NCI-H82 treated with DMSO at 0.1 percent for 48 hours (cell line): ENCODE results near the gene NRCAM.

ENCODE experiments used
- DNase-seq: peaks from one replicate; lab custom pipeline; 2025; ENCODE audit not compliant: unreplicated experiment; lab: John Stamatoyannopoulos, UW

The NRCAM gene

GRCh38 chr7:108167460-108167859 lies 288.8 kb downstream of the NRCAM start:
- DNase-seq, result no peak

- DNase-seq, result no peak
Observed at GRCh38 chr7:108166687-108167086, 289.5 kb downstream of the NRCAM start.

- DNase-seq, result no peak
Observed at GRCh38 chr7:108165723-108166122, 290.5 kb downstream of the NRCAM start.

- no peak for DNase-seq
Observed at GRCh38 chr7:108164946-108165345, 291.3 kb downstream of the NRCAM start.

GRCh38 chr7:108164342-108164741 lies 291.9 kb downstream of the NRCAM start:
- no peak for DNase-seq

- no peak for DNase-seq
Observed at GRCh38 chr7:108158776-108159175, 297.5 kb downstream of the NRCAM start.

GRCh38 chr7:108157606-108158335 lies 298.5 kb downstream of the NRCAM start:
- no peak for DNase-seq

- DNase-seq, result no peak
Observed at GRCh38 chr7:108156897-108157605, 299.2 kb downstream of the NRCAM start.

- no peak for DNase-seq
Observed at GRCh38 chr7:108152198-108152597, 304.0 kb downstream of the NRCAM start.

- DNase-seq, result no peak
Observed at GRCh38 chr7:108149908-108150307, 306.3 kb downstream of the NRCAM start.

- no peak for DNase-seq
Observed at GRCh38 chr7:108149119-108149518, 307.1 kb downstream of the NRCAM start.

- peak; percentile 98 for DNase-seq
Observed at GRCh38 chr7:108147031-108147563, 309.1 kb downstream of the NRCAM start.

GRCh38 chr7:108146070-108146842 lies 310.0 kb downstream of the NRCAM start:
- peak; percentile 83 for DNase-seq

GRCh38 chr7:108145401-108145800 lies 310.8 kb downstream of the NRCAM start:
- no peak for DNase-seq

GRCh38 chr7:108144931-108145330 lies 311.3 kb downstream of the NRCAM start:
- DNase-seq, result no peak

GRCh38 chr7:108143658-108144420 lies 312.4 kb downstream of the NRCAM start:
- DNase-seq, result no peak

GRCh38 chr7:108142675-108143259 lies 313.5 kb downstream of the NRCAM start:
- no peak for DNase-seq

- no peak for DNase-seq
Observed at GRCh38 chr7:108142180-108142579, 314.1 kb downstream of the NRCAM start.

GRCh38 chr7:108140671-108141070 lies 315.6 kb downstream of the NRCAM start:
- no peak for DNase-seq

GRCh38 chr7:108138911-108139310 lies 317.3 kb downstream of the NRCAM start:
- no peak for DNase-seq
